D341Med (cell line): ENCODE results near the gene NFATC4.
"Not testable (repeated sequence)": the region's sequence is repeated elsewhere in the genome, so short reads cannot be mapped to it uniquely, and the experiment has no call there.

Experiments used
- DNase-seq: peaks from one replicate; pipeline ENCODE4 v3.0.0; 2012; ENCODE audit warnings: low spot score

Gene NFATC4

DNA sequence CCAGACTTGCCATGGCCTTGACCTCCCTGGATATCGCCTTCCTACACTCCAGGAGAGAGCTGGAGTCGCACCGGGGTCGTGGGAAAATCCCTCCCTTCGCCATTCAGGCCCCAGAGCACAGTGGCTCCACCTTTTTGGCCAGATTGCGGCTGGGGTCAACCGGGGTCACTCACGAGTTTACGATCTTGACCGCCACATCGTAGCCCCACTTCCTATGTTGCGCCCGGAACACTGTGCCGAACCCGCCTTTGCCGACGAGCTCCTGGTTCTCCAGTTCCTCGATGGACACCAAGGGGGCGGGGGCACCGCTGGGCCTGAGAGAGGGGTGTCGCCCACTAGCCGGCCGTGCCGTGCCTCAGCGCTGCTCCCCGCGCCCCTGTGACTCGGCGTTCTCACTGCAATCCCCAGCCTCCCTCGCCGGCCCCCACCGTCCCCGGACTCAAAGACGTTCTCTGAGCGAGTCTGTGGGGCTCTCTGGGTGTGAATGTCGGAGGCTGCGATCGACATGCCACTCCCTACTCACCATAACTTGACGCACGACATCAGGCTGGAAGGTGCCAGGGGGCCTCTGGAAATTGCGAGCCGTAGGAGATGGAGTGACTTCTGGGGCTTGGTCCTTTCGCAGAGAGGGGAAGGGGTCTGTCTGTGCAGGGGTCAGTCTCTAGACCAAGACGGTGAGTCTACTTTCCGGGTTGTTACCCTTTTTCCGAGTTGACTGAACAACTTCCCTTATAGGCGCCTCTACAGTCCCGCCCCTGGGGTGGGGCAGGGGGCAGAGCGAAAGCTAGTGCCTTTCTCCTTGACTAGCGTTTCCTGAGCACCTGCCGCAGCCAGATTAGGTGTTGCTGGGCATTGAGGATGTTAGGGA lies 28.5 kb upstream of the NFATC4 start, which contains the start of gene RIPK3:
TSS of gene RIPK3 (minus strand) at position 708 of the 868 bp plus-strand sequence. CDS start at position 543, 165 bp downstream.
- no peak for DNase-seq

DNA sequence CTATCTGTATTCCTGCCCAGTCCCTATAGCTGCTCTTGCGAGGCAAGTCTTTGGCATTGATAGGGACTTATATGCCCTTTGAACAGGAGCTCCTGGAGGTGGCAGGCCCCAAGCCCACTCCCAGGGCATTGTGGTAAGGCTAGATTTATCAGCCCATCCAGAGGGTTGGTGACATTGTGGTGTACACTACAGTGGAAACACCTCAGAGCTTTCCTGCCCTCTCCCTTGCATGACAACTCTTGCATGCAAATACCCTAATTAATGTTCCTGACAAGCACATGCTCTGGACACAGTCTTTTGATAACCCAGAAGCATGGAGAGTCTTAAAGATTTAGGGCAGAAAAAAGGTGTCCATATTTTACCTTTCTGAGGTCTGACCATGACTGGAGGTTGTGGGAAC lies 27.4 kb upstream of the NFATC4 start:
- DNase-seq: no peak

DNA sequence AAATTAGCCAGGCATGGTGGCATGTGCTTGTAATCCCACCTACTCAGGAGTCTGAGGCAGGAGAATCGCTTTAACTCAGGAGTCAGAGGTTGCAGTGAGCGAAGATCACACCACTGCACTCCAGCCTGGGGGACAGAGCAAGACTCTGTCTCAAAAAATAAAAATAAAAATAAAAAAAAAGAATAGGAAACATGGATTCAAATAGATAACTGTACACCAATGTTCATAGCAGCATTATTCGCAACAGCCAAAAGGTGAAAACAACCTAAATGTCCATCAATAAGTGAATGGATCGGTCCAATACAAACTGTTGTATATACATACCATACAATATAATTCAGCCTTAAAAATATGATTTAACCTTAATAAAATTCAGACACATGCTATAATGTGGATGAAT lies 25.1 kb upstream of the NFATC4 start:
- no peak for DNase-seq

DNA sequence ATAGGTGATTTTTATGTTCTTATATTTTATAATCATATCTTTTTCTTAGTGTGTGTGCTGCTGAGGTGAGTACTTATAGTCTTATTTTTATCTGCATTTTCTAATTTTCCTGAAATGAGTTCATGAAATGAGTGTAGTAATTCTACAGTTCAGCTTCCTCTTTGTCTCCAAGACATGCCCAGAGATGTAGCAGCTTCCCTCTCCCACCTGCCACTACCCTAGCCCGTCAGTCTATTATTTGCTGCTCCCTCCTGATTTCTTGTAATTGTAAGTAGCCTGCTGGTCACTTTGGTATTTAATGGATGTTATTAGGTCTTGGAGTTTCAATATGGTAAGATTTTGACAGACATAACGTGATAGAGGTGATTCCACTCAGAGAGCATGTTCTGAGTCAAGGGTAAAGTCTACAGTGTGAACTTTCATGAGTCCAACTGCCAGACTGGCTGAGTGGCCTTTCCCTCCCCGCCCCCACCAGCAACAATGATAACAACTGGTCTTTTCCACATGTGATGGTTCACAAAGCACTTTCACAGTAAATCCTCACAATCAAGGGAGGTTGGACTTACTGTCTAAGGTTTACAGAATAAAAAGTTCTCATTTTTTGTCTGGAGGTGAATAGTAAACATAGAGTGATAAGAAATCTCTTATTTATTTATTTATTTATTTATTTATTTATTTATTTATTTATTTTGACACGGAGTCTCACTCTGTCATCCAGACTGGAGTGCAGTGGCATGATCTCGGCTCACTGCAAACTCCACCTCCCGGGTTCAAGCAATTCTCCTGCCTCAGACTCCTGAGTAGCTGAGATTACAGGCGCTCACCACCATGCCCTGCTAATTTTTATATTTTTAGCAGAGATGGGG lies 24.0 kb upstream of the NFATC4 start:
- no peak for DNase-seq

DNA sequence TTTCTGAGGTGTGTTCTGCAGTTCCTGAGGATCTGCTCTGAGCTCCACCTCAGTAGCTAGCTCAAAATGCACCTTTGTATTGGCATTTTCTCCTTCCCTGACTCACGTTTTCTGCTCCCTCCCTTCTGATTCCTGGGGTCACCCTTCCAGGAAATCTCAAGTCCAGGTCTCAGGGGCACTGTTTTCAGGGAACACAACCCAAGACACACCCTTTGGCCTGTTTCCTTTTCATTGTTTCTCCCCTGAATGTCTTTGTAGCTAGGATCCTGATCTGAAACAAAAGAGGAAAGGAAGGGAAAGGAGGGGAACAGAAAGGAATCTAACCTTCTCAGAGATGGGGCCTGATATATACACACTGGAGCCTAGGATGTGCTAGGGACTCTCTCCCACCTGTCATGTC lies 20.9 kb upstream of the NFATC4 start:
- DNase-seq: no peak

DNA sequence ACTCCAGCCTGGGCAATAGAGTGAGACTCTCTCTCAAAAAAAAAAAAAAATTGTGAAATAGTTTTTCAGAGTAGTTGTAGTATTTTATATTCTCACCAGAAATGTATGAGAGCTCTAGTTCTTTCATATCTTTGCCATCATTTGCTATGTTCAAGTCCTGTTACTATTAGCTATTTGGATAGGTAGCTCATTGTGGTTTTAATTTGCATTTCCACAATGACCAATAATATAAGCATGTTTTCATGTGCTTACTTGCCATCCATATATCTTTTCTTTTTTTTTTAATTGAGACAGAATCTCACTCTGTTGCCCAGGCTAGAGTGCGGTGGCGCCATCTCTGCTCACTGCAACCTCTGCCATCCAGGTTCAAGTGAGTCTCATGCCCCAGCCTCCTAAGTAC lies 19.8 kb upstream of the NFATC4 start:
- DNase-seq: no peak

DNA sequence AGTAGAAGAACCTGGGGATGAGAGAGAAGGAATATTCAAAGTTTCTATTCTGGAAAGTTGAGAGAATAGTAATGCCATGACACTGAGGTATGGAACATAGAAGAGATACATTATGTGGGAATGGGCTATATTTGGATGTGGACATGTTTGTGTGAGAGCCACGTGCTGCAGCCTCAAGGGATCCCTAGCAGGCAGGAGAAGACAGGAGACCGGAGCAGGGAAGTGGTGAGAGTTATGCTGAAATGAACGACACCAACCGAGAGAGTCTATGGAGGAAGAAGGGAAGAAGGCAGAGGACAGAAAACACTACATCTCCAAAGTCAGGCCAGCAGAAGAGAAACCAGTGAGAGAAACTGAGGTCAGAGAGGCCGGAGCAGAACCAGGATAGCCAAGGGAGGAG lies 18.2 kb upstream of the NFATC4 start:
- no peak for DNase-seq

DNA sequence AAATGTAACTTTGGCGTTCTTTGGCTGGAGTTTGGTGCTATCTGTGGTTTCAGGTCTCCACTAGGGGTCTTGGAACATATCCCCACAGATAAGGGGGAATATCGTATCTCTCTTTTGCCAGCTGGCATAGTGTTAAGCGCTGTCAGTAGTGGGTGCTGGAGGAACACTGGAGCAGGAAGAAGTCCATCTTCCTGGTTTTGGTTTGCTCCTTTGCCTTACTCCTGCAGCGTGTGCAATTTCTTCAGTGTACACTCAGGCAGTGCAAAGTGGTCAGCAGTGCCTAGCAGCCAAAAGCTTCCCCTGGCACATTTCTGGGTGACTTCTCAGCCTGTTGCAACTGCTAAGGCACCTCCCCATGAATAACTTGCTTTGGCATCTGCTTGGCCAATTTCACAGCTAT lies 16.5 kb upstream of the NFATC4 start:
- DNase-seq: no peak

DNA sequence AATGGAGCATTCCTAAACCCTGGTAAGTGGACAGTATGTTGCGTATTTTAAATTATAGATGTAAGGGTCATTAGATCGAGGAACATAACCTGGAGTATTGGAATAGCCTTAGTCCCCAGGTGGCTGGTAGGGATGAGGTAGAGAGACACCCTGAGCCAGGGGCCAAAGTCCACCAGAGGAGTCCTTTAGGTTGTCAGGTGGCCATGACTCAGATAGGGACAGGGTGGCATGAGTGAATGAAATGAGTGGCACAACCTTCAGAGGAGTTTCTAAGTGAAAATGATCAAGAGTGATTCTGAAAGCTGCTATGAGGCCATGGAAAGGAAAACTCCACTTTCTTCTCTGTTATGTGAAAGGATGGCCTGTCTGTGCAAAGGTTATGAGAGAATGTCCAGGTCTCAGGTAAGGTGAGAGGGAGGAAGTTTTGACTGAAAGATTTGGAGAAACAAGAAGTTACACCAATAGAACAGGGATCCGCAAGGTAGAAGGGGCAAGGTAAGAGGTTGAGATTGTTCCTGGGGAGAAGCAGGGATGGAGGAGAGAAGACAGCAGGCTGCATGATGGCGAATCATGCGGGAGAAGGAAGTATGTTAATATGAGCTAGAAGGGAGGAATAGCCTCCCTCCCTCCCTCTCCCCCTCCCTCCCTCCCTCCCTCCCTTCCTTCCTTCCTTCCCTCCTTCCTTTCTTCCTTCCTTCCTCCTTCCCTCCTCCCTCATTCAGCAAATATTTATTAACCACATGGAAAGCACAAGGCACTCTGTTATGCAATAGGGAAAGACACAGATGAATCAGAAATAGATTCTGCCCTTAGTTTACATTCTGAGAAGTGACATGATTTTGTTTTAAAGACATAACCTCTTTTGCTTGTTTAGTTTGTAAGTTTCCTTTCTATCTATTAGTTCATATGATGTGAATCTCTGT lies 14.2 kb upstream of the NFATC4 start:
- no peak for DNase-seq

DNA sequence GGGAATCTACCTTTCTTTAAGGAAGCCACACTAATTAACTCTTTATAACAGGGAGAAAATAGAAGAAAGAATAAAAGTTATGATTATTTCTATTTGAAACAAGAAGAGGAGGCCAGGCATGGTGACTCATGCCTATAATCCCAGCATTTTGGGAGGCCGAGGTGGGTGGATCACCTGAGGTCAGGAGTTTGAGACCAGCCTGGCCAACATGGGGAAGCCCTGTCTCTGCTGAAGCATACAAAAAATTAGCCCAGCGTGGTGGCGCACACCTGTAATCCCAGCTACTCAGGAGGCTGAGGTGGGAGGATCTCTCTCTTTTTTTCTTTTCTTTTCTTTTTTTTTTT lies 13.5 kb upstream of the NFATC4 start:
- DNase-seq: not testable (repeated sequence)

DNA sequence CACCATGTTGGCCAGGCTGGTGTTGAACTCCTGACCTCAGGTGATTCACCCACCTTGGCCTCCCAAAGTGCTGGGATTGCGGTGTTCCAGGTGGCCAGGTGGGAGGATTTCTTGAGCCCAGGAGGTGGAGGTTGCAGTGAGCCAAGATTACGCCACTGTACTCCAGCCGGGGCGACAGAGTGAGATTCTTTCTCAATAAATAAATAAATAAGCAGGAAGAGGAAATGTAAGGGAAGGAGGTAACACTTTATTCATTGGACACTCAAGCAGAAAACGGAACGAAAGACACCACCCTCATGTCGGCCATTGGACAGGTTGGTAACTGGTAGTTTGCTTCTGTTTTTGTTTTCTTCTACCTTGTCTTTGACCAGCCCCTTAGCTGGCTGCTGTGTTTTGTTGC lies 13.0 kb upstream of the NFATC4 start:
- DNase-seq: no peak

DNA sequence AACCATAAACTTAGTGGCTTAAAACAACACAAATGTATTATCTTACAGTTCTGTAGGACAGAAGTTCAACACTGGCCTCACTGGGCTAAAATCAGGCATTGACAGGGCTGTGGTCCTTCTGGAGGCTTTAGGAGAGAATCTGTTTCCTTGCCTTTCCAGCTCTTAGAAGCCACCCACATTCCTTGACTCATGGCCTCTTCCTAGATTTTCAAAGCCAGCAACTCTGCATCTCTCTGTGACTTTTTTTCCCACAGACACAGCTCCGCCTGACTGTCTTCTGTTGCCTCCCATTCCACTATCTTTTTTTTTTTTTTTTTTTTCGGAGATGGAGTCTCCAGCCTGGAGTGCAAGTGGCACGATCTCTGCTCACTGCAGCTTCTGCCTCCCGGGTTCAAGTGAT lies 11.8 kb upstream of the NFATC4 start:
- no peak for DNase-seq

DNA sequence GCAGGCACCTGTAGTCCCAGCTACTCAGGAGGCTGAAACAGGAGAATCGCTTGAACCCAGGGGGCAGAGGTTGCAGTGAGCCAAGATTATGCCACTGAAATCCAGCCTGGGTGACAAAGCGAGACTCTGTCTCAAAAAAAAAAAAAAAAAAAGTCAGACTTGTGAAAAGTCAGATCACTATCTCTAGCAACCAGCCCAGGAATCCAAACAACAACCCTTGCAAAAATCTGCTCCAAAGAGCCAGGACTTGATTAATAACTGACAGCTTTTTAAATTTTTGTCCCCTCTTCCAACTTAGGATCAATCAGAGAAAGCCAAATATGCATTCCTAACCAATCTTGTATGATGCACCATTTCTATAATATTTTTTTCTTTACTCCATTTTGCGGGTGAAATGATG lies 7.7 kb upstream of the NFATC4 start:
- DNase-seq: no peak

DNA sequence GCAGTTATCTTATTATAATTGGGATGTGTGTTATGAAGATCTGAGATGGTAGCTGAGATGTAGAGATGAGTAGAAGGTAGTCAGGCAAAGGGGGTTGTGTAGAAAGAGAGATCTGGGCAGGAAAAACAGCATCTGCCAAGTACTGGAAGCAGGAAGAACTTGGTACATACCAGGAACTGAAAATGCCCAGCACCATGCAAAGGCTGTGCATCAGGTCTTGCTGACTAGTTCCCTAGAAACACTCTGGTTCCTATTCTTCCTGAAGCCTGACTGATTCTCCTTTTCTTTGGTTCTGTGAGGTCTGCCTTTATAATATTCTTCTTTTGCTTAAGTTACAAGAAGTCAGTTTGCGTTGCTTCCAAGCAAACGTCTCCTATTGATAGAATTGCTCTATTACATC lies 6.7 kb upstream of the NFATC4 start:
- DNase-seq: no peak

DNA sequence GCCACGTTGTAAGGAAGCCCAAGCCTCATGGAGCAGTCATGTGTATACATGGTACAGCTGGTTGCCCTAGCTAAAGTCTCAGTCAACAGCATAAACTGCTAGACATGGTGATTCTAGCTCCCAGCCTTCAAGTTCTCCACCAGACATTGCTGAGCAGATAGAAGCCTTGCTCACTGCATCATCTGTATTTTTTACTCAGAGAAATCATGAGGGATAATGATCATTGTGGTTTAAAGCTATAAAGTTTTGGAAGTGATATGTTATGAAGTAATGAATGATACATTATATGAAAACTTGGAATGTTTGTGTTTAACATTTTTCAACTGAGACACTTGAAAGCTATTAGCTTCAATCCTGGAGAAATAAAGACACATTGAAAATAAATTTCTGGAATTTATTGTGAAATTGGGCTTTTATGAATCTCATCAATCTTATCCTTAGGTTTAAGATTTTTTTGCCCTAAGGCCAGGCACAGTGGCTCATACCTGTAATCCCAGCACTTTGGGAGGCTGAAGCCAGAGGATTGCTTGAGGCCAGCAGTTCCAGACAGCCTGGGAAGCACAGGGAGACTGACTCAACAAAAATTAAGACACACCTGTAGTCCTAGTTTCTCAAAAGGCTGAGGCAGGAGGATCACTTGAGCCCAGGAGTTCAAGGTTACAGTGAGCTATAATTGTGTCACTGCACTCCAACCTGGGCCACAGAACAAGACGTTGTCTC lies 5.6 kb upstream of the NFATC4 start:
- no peak for DNase-seq

DNA sequence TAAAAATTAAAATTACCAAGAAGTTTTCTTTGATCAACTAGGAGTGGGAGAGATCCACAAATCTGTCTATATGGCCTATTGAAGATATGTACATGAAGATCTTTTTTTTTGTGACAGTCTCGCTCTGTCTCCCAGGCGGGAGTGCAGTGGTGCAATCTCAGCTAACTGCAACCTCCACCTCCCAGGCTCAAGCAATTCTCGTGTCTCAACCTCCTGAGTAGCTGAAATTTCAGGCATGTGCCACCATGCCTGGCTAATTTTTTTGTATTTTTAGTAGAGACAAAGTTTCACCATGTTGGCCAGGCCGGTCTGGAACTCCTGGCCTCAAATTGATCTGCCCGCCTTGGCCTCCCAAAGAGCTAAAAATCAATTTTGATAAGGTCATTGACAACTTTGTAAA lies 4.6 kb upstream of the NFATC4 start:
- no peak for DNase-seq

DNA sequence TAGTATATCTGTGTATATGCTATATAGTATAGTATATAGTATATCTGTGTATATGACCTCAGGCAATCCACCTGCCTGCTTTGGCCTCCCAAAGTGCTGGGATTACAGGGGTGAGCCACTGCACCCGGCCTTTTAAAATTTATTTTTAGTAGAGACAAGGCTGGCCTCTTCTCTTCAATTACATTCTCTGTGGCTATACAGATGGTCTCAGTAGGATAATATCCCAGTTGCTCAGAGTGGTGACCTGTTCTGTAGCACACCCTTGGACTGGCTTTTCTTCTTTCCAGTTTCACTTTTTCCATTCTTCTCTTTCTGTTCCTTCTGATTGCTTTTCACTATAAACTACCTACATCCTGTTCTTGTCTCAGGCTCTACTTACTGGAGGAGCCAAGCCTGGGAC lies 3.1 kb upstream of the NFATC4 start:
- DNase-seq: no peak

DNA sequence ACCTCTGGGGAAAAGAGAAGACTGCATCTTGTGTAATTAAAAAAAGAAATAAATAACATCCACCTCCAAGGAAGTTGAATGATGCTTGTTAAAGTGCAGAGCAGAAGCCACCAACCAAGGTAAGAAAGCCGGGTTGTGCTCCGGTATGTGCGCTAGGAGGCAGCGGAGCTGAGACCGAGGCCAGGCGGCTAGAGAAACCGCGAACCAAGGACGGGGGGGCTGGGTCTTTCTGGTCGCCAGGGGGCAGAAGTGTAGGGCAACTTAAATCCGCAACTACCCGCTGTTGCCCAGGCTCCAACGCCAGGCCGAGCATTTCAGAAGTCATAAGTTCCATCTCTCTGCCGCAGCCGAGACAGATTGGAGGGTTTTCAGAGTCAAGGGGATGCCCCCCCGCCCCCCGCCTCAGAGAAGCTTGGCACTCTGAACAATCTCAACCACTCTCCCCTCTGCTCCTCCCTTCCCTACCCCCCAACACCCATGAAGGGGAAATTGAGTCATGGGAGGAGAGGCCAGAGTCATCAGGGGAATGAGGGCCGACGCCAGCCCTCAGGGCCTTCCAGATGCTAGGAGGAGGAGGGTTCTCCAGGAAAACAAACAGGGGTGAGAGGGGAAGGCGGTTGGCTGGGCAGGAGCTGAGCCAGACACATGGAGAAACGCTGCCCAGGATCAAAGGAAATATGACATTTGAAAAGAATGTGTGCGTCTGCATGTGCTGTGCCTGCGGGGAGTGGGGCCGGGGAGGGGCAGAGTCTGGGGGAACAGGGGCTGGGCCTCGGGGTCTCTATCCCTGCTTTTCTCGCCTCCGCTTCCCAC lies 2.2 kb upstream of the NFATC4 start:
- DNase-seq: peak; percentile 66

DNA sequence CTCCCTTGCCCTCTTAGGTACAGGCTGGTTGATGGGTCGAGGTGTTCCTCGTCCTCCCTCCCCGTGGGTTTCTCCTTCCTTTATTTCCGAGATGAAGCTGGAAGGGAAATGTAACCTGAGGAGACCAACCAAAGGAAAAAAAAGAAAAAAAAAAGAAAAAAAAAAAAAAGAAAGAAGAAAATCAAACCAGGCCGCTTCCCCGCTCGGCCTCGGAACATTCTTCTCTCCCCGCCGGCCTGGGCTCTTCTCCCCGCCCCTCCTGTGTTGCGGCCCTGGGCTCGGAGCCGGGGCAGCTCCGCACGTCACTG lies 1.6 kb upstream of the NFATC4 start:
- no peak for DNase-seq

DNA sequence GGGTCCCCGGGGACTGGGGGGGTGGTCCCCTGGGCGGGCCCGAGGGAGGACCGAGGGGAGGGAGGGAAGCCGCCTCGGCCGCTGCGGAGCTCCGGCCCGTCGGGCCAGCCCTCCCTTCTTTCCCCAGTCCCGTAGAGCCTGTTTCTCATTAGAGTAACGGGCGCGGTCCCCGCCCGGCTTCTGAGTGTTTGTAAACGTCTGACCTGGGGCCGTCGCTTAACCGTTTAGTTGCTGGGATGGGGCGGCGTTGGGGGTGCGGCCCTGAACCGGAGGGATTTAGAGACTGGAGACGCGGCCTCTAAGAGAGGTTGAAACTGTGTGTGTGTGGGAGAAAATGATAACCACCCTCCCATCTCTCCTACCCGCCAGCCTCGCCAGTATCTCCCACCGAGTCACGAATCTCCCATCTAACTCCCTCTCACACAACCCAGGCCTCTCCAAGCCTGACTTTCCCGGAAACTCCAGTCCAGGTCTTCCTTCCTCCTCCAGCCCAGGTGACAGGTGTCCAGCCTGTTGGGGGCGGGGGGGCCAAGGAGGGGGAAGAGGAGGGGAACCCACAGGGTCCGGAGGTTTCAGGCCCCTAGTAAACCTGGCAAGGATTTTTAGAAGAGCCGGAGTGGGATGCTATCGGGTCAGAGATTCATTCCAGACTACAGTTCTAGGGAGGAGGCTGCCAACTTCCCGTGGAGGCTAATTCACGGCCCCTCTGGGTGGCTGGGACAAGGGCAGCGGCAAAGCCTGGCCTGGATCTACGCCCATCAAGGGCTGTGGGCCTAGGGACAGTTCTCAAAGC lies 1.1 kb upstream of the NFATC4 start:
- DNase-seq: peak; percentile 92
